OCI-LY3 (cell line): ENCODE data around the gene GSE1.

Experiments used
- EZH2phosphoT487 ChIP-seq: fragments of 200-600 bp; shearing (Covaris generic); IDR thresholded peaks from 2 replicates; pipeline ENCODE4 v1.6.1; 2018; ENCODE audit warnings: antibody characterized with exemption, mixed run types, low read depth
- TF ChIP-seq, protein P1 (sequence below): fragments of 200-600, 300-600 bp; sonication (generic); IDR thresholded peaks from 2 replicates; pipeline ENCODE4 v1.5.1; 2014; ENCODE audit warnings: antibody characterized with exemption, low read length, low read depth

DNA sequence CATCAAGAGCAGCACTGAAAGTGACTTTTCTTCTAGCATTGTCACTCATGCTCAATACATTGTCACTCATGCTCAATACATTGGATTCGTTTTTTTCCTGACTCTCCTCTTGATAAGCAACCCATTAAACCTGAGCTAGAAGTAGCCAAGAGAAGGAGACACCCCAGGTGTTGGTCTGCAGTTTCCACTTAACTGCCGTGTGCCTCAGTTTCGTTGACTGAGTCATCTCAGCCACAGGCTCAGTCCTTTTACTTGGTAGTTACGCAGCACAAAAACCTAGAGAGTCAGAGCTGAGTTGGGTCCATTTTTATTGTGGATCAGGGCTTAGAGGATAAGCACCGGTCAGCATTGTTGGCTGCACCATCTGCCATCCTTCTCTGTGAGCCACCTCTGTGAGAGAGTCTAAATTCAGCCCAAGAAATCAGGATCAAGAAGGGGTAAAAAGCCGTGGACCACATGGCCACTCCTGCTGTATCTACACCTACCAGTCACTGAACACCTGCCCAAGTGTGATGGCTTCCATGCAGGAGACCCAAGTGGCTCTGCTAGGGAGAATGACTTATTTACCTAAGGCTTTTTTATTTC, 64.4 kb downstream of the GSE1 start:
- TF ChIP-seq, protein P1, sequence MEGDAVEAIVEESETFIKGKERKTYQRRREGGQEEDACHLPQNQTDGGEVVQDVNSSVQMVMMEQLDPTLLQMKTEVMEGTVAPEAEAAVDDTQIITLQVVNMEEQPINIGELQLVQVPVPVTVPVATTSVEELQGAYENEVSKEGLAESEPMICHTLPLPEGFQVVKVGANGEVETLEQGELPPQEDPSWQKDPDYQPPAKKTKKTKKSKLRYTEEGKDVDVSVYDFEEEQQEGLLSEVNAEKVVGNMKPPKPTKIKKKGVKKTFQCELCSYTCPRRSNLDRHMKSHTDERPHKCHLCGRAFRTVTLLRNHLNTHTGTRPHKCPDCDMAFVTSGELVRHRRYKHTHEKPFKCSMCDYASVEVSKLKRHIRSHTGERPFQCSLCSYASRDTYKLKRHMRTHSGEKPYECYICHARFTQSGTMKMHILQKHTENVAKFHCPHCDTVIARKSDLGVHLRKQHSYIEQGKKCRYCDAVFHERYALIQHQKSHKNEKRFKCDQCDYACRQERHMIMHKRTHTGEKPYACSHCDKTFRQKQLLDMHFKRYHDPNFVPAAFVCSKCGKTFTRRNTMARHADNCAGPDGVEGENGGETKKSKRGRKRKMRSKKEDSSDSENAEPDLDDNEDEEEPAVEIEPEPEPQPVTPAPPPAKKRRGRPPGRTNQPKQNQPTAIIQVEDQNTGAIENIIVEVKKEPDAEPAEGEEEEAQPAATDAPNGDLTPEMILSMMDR, result no peak
- TF ChIP-seq EZH2phosphoT487, result no peak
